Ectodermal cell (in vitro differentiated cells): ENCODE data around the gene ST7.
"Not testable (repeated sequence)": the region's sequence is repeated elsewhere in the genome, so short reads cannot be mapped to it uniquely, and the experiment has no call there.

Experiments used
- H3K27ac ChIP-seq: 2 replicates; pipeline ENCODE4 v1.7.0; 2013; ENCODE audit warnings: mild to moderate bottlenecking, low read depth, low read length; ENCODE audit not compliant: insufficient read depth, poor library complexity, severe bottlenecking
- H3K27me3 ChIP-seq: 2 replicates; pipeline ENCODE4 v1.7.0; 2013; ENCODE audit warnings: mild to moderate bottlenecking, low read length; ENCODE audit not compliant: insufficient read depth, control insufficient read depth, poor library complexity, severe bottlenecking
- H3K36me3 ChIP-seq: one replicate; pipeline ENCODE4 v1.7.0; 2013; ENCODE audit warnings: low read length; ENCODE audit not compliant: control insufficient read depth, insufficient read depth
- H3K4me1 ChIP-seq: one replicate; pipeline ENCODE4 v1.7.0; 2013; ENCODE audit warnings: low read length; ENCODE audit not compliant: control insufficient read depth, insufficient read depth
- H3K4me3 ChIP-seq: 2 replicates; pipeline ENCODE4 v1.7.0; 2013; ENCODE audit warnings: low read depth, low read length, control low read depth; ENCODE audit not compliant: insufficient read depth
- H3K9me3 ChIP-seq: 2 replicates; pipeline ENCODE4 v1.7.0; 2013; ENCODE audit warnings: mild to moderate bottlenecking, low read length, moderate library complexity; ENCODE audit not compliant: control insufficient read depth
- whole genome bisulfite sequencing, 2 experiments: methylation state at CpG; one replicate each; pipeline ENCODE4 v1.1.7; 2013; ENCODE audit warnings: missing lambda C conversion rate in 2 of 2; 5-methylcytosine and 5-hydroxymethylcytosine counted together

The ST7 gene

DNA sequence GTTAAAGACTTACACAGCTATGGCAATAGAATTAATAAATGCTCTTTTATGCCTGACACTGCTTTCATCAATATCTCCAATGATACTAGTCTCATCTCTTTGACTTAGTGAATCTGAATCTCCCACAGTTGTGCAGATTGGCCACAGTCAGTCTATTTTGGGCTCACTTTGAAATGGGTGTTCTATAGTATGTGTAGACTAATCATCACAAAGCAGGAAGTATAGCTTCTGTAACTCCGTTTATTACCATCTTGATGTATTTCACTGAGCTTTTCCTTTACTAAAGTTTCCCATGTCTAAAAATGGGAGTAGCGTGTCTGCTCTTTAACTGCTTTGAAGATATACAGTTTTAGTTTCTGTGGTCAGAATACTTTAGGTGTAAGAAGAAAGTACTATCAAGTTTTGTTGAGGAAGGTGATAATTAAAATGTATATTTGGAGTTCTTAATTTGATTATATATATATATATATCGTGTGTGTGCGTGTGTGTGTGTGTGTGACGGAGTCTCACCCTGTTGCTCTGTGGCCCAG, 70.1 kb downstream of the ST7 start:
- Histone ChIP-seq H3K27ac (no peak overlapping the region), H3K27me3 (no peaks in the 10 kb centered on the region), H3K9me3 (no peaks in the 10 kb centered on the region), H3K4me3 (no peak overlapping the region), H3K36me3 (no peaks in the 10 kb centered on the region), H3K4me1 (peaks cover 13% of the 10 kb centered on the region)
- 84 to 94% methylated on average over 4 to 5 of the region's 5 CpGs for WGBS, 2 experiments

DNA sequence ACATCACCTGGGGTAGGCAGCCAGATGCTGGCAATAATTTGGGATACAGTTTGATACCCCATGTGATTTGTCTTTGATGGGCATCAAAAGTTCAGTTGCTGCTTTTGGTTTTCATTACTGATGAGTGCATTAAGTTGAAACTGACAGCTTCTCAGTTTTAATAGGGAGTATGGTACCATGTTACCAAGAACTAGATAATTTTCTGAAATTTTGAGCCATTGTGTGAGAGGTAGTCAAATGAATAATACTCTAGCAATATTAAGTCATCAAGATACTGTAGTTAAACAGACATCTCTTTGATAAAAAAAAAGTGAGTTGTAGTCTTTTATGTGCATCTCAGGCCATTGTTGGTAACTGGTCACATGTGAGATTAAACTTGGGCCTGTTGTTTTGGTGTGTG, 71.5 kb downstream of the ST7 start:
- no peaks in the 10 kb centered on the region for H3K9me3 ChIP-seq
- no peak overlapping the region for H3K27ac ChIP-seq
- H3K4me1 ChIP-seq = peaks cover 13% of the 10 kb centered on the region
- no peak overlapping the region for H3K4me3 ChIP-seq
- no peaks in the 10 kb centered on the region for H3K36me3 ChIP-seq
- no peaks in the 10 kb centered on the region for H3K27me3 ChIP-seq

- Histone ChIP-seq H3K4me1 (peaks cover 4% of the 10 kb centered on the region), H3K9me3 (peaks cover 2% of the 10 kb centered on the region), H3K36me3 (no peaks in the 10 kb centered on the region), H3K27ac (no peak overlapping the region), H3K4me3 (no peak overlapping the region), H3K27me3 (no peaks in the 10 kb centered on the region)
These were observed 72.6 kb downstream of the ST7 start for GRCh38 chr7:117025891-117026290.

- not testable (repeated sequence) for H3K27ac ChIP-seq, H3K27me3 ChIP-seq, H3K36me3 ChIP-seq, H3K4me3 ChIP-seq, H3K4me1 ChIP-seq, H3K9me3 ChIP-seq
- WGBS, 2 experiments = 46 to 80% methylated on average over 1 of the region's 1 CpG
These were observed 77.0 kb downstream of the ST7 start for GRCh38 chr7:117030346-117030745.

GRCh38 chr7:117030793-117031192, 77.5 kb downstream of the ST7 start:
- WGBS, 2 experiments = 0% methylated on average over 1 of the region's 1 CpG; no CpG with 5 or more reads in 1 of the 2 experiments
- not testable (repeated sequence) for H3K9me3 ChIP-seq, H3K36me3 ChIP-seq, H3K4me1 ChIP-seq, H3K4me3 ChIP-seq, H3K27me3 ChIP-seq, H3K27ac ChIP-seq

- 100% methylated on average over 1 of the region's 1 CpG for WGBS, 2 experiments
- H3K27me3 ChIP-seq = no peaks in the 10 kb centered on the region
- no peaks in the 10 kb centered on the region for H3K4me1 ChIP-seq
- H3K36me3 ChIP-seq = no peaks in the 10 kb centered on the region
- H3K27ac ChIP-seq = no peak overlapping the region
- H3K9me3 ChIP-seq = peaks cover 2% of the 10 kb centered on the region
- no peak overlapping the region for H3K4me3 ChIP-seq
These were observed 79.5 kb downstream of the ST7 start for GRCh38 chr7:117032810-117033209.

DNA sequence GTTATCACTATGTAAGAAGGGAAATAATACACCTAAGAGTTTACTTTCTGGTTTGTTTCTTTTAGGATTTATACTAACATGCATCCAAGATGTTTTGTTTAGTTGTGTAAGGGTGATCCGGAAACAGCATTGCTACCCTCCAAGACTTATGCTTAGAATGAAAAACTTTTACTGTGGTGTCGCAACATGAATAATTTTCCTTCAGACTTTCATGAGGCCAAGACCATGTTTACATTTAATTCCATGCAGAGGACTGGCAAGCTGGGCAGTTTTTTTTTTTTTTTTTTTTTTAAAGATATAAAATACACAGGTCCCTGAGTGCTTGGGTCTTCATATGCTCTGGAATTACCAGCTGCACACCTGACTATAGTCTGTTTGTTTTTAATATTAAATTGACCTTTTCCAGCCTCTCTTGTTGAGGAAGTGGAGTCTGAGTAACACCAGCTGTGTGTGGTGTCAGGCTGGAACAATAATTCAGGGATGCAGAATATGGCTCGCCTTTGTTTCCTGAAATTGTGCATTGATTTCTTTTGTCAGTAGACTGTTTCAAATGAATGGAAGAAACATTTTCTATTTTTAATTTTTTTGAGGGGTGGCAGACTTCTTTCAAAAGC, 81.7 kb downstream of the ST7 start:
- no peaks in the 10 kb centered on the region for H3K36me3 ChIP-seq
- H3K27me3 ChIP-seq = no peaks in the 10 kb centered on the region
- peaks cover 2% of the 10 kb centered on the region for H3K9me3 ChIP-seq
- H3K27ac ChIP-seq = no peak overlapping the region
- H3K4me3 ChIP-seq = no peak overlapping the region
- 93 to 94% methylated on average over 2 of the region's 3 CpGs for WGBS, 2 experiments
- no peaks in the 10 kb centered on the region for H3K4me1 ChIP-seq

- Histone ChIP-seq H3K36me3 (no peaks in the 10 kb centered on the region), H3K27me3 (no peaks in the 10 kb centered on the region), H3K4me1 (no peaks in the 10 kb centered on the region), H3K27ac (no peak overlapping the region), H3K4me3 (no peak overlapping the region), H3K9me3 (peaks cover 2% of the 10 kb centered on the region)
- WGBS, 2 experiments = 100% methylated on average over 1 of the region's 1 CpG; no CpG with 5 or more reads in 1 of the 2 experiments
These were observed 82.2 kb downstream of the ST7 start for GRCh38 chr7:117035465-117035862.

DNA sequence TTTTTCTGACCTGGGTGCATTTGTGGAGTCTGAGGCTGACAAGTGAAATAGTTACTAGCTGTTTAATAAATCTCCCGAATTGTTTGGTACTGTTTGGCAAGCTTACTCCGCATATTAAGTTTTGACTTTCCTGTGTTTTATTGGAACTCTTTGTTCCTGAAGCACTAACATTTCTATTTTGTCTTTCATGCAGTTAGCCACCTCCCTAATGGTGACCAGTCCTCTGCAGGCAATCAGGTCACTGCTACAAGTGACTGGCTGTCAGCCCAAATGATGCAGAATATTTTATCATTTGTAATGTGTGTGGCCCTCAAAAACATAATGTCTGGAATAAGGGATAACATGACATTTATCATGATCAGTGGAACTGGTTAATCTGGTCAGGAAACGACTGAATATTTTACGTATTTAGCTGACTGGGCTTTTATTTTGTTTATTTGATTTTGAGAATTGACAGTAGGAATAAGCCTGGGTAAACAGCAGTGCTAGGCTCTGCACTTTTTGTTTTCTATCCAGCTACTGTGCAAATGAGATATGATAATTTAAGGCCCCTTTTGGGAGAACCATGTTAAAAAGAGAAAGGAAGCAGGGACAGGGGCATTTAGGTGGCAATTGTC, 82.9 kb downstream of the ST7 start:
- no peak overlapping the region for H3K4me3 ChIP-seq
- H3K27ac ChIP-seq = no peak overlapping the region
- no peaks in the 10 kb centered on the region for H3K9me3 ChIP-seq
- WGBS, 2 experiments = 88 to 92% methylated on average over 4 of the region's 4 CpGs
- H3K27me3 ChIP-seq = no peaks in the 10 kb centered on the region
- no peaks in the 10 kb centered on the region for H3K36me3 ChIP-seq
- H3K4me1 ChIP-seq = no peaks in the 10 kb centered on the region

GRCh38 chr7:117036836-117037235, 83.5 kb downstream of the ST7 start:
- H3K27me3 ChIP-seq = no peaks in the 10 kb centered on the region
- no peak overlapping the region for H3K27ac ChIP-seq
- no peaks in the 10 kb centered on the region for H3K36me3 ChIP-seq
- WGBS, 2 experiments = 88 to 92% methylated on average over 5 of the region's 5 CpGs
- no peak overlapping the region for H3K4me3 ChIP-seq
- H3K4me1 ChIP-seq = no peaks in the 10 kb centered on the region
- no peaks in the 10 kb centered on the region for H3K9me3 ChIP-seq
